Suppressor macrophage treated with lipopolysaccharide for 1 hour (primary cell): ENCODE results near the gene STARD5.

ENCODE experiments used
- DNase-seq, 3 donors: peaks; one replicate each; pipeline ENCODE4 v3.0.0-alpha.2; 2020 to 2022

Gene STARD5

GRCh38 chr15:81311752-81312464 lies 12.0 kb downstream of the STARD5 start:
- peak; percentile 80 to 97 (median 94) for DNase-seq

DNA sequence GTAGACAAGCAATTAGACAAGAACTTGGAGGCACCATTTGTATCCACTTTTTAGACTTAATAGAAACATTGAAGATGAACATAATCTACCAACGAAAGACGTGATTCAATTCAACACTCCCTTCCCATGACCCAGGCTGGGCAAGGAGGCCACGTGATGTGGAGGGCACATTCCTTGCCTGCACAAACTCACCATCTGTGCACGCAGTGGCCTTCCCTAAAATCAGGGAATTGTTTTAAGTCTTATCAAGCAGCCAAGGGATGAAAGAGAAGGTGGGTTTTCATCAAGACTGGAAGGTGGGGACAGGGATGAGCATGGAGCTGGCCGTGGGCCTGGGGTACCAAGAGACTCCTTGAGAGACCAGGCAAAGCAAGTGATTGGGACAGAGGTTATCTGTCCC lies 13.5 kb downstream of the STARD5 start:
- no peak for DNase-seq

- DNase-seq, result no peak
These were observed 14.1 kb downstream of the STARD5 start for GRCh38 chr15:81309647-81310450.

DNA sequence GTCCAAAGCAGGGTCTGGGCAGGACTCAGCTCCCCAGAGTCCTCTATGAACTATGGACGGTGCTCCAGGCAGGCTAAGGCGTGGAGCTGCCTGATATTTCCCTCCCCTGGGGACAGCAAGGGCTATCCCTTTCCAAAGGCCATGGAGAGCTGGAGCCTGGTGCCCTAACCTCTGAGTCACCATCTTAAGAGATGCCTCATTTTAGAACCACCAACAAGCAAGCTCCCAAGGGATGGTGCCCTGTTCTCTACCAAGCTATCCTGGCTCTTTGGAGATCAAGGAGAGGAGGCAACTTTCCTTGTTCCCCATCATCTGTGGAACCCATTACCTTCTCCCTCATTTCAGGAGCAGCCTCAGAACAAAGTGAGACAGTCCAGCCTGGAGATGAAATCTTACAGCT lies 15.7 kb downstream of the STARD5 start:
- DNase-seq, result no peak

DNA sequence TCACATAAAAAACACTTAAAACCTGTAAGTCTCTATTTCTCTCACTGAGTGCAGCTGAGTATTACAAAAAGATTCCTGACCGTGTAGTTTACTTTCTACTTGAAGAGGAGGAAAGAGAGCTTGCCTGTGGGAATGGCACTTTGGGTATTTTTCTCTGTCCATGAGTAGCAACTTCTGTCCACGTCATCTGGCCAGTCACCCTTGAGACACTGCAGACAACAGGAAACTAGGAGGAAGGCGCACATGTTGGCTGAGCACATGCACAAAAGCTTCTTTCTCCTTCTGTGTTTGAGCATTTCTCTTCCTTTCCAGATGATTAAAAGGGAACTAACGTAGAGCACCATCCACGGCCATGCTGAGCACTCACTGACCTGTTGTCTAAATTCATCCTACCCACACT lies 19.7 kb downstream of the STARD5 start:
- DNase-seq, result peak; percentile 85 to 95 (median 89)

- no peak for DNase-seq
These were observed 20.4 kb downstream of the STARD5 start for GRCh38 chr15:81303244-81304225.

GRCh38 chr15:81302701-81303109 lies 21.2 kb downstream of the STARD5 start:
- peak; percentile 57 to 62 (median 57) for DNase-seq

GRCh38 chr15:81301815-81302399 lies 22.0 kb downstream of the STARD5 start:
- peak; percentile 93 to 96 (median 94) for DNase-seq

- no peak for DNase-seq
These were observed 22.6 kb downstream of the STARD5 start for GRCh38 chr15:81301385-81301784.

GRCh38 chr15:81299630-81300273 lies 24.2 kb downstream of the STARD5 start:
- no peak for DNase-seq

- DNase-seq, result peak; percentile 49 to 66 (median 58)
These were observed 24.8 kb downstream of the STARD5 start for GRCh38 chr15:81299156-81299555.

DNA sequence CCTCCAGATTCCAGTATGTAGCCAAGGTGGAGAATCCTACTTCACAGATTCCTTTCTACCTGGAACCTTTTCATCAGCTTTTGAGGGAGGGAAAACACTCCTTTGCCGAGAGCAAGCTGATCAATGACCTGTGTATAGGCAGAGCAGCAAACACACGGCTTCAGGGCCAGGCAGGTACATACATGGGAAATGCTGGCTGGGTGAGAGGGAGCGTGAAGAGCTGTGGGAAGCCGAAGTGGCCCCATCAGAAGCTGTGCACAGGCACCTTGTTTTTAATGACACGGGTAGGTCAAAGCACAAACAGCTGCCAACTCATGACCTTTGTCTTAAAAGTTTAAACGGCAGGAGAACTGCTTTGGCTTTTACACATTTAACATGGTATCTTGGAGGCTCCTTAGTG lies 25.3 kb downstream of the STARD5 start:
- no peak for DNase-seq

GRCh38 chr15:81297603-81298575 lies 26.1 kb downstream of the STARD5 start:
- peak; percentile 78 to 83 (median 79) for DNase-seq

DNA sequence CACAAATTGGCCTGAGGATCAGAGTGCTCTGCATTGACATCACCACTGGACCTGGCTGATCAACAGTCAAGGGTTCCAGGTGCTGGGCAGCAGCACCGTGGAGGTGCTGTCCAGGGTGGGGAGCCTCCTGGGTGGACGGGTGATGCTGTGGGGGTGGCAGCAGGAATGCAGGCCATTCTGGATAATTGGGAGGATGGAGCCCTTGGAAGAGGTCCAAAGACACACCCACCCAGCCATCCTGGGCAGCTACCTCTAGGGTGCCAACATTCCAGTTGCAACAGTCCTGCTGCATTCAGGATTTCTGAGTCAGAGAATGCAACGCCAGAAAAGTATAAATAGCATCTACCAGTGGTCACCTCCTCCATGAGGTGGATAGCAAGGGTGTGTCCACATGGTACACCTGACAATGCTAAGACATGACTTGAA lies 26.8 kb downstream of the STARD5 start:
- DNase-seq, result no peak

DNA sequence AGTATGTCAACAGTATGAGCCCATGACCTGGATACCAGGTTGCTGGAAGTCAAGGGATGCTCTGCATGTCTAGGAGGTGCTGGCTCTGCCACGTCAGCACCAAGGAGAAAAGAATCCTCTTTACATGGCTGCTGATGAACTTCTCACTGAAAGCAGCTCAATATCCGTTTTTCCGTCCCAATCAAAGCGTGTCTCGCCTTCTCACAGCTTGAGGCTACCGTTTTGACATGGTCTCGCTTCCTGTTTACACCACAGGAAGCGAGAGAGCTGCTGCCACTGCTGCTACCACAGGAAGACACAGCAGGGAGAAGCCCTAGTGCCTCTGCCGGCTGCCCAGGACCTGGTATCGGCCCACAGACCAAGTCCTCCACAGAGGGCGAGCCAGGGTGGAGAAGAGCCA lies 27.3 kb downstream of the STARD5 start:
- peak; percentile 80 to 87 (median 86) for DNase-seq

DNA sequence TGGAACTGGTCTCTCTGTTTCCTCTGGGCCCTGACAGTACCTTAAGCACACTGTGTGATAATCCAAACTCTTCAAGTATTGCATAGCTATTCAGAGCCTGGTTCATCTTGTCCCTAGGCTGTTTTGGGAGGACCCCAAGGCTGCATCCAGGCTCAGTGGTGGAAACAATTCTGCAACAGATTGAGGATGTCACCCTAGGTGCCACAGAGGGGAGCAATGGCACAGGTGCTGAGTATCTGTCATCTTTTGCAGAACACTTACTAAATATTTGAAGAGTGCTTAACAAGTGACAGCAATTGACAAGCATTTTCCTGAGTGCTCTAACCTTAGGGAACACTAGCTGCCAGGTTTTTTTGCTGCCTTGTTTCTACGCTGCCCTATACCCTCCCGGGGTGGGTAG lies 27.8 kb downstream of the STARD5 start:
- DNase-seq, result no peak

DNA sequence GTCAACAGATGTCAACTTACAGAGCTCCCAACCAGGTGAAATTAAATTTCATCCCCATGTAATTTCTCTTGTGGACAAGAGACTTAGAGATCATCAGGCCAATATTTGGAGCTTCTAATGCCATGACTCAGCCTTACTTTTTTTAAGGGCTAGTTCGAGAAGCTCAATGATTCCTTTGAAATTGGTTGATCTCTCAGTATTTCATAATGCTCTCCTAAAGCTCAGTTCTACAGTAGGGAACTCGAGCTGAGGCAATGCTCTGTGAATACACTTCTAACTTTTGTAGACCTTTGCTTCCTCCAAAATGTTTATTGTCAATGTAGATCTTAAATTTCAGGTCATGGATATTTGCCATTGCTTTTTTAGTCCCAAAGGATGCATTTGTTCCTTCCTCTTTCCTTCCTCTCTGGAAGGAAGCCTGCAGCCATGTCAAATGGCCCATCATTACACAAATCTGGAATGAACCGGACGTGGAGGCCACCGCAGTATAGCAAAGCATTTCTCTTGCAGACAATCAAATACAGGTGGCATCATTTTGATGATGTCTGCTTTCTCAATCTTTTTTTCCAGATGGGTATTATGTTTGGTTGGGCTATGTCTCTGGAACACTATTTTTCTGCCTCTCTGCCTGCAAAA lies 28.3 kb downstream of the STARD5 start:
- DNase-seq, result peak; percentile 32 to 47 (median 33)

GRCh38 chr15:81294516-81294880 lies 29.4 kb downstream of the STARD5 start:
- DNase-seq, result peak; percentile 59 to 75 (median 62)

DNA sequence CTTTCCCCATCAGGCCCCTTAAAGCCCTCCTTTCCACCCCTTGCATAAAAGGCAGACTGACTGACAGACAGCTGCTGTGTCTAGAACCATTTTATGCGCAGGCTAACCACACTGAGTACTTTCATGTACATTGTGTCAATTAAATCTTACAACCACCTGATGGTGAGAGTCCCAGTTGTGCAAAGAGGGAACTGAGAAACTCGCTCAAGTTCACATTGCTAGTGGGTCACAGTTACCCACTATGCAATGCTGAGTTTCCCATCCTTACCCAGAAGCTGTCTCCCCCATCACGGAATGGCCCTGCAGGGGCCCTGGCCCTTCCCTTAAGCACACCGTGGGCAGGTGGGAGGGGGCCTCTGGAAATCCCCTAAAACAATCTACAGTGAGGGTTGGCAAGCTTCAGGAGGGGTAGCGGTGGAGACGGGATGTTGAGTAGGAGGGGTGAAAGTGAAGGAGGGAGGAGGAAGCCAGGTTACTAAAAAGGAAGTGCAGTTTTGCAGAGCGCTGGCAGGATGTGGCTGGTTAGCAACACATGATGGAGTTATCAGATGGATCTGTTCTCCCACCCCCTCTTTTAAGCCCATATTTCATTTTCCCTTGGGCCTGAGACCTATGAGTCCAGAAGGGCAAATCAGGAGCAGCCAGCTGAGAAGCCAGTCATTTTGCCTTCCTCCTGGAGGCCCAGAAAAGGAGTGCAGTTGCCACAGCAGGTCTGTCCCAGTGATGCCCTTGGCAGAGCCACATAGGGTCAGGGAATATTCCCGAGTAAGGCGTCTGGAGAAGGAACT lies 30.0 kb downstream of the STARD5 start:
- DNase-seq, result peak; percentile 54 to 66 (median 57)
